Stimulated activated naive CD8-positive, alpha-beta T cell treated with anti-CD3 and anti-CD28 coated beads, Interleukin-15, Interleukin-2, amounts not matched to agents 100 U/mL and 50 U/mL, for 24 hours (primary cell): ENCODE measurements around the gene CACNA1G.
A peak's percentile ranks its signal among the peaks of the same experiment; 100 is the strongest.

Experiments
- ATAC-seq: fragments of 150-1000 bp; cut with Tn5 transposase; one replicate; pipeline ENCODE4 v1.10.0; 2021
- DNase-seq: peaks from one replicate; pipeline ENCODE4 v3.0.0; 2021

Gene CACNA1G

GRCh38 chr17:50560185-50560824 is at the start of gene CACNA1G:
Gene CACNA1G (plus strand): TSS chr17:50560715. CDS start chr17:50561460, 745 bp downstream.
- DNase-seq (peak; percentile 92), ATAC-seq (peak; percentile 88)

DNA sequence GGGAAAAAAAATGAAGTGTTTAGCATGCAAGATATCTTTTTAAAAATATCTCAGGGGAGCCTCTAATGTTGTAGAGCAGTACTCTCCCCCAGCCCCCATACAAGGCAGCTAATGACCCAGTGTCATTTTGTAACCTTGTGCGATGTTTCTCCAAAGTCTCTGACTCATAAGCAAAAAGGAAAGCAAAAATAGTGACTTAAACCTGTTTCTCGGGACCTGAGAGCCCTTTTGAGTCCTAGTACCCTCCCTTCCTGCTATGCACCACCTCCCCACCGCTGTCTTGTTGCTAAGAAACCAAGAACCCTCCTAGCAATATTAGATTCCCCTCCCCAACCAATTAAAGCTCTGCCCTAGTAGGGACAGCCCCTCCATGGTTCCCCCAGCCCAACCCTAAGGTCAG is 49.5 kb upstream of the CACNA1G start:
- ATAC-seq (peak; percentile 75), DNase-seq (peak; percentile 55)

GRCh38 chr17:50513495-50513894 is 47.0 kb upstream of the CACNA1G start:
- ATAC-seq (no peak), DNase-seq (no peak)

DNA sequence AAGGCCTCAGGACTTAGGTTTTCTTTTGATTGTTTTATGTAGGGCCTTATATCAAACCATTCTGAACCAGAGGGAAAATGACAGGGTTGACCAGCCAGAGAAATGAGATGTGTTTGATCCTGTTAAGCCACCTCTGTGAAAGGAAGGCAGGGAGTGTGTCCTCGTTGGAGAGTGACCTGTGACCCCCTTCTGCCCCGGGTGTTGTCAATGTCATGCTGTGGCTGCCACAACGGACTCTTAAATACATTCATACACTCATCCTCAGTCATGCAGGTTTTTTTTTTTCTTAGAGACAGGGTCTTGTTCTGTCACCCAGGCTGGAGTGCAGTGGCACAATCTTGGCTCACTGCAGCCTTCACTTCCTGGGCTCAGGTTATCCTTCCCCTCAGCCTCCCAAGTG is 46.1 kb upstream of the CACNA1G start:
- no peak for ATAC-seq
- no peak for DNase-seq

- ATAC-seq (no peak), DNase-seq (no peak)
These were observed 45.4 kb upstream of the CACNA1G start for GRCh38 chr17:50514936-50515702.

GRCh38 chr17:50517011-50517410 is 43.5 kb upstream of the CACNA1G start:
- DNase-seq, result no peak
- ATAC-seq, result no peak

DNA sequence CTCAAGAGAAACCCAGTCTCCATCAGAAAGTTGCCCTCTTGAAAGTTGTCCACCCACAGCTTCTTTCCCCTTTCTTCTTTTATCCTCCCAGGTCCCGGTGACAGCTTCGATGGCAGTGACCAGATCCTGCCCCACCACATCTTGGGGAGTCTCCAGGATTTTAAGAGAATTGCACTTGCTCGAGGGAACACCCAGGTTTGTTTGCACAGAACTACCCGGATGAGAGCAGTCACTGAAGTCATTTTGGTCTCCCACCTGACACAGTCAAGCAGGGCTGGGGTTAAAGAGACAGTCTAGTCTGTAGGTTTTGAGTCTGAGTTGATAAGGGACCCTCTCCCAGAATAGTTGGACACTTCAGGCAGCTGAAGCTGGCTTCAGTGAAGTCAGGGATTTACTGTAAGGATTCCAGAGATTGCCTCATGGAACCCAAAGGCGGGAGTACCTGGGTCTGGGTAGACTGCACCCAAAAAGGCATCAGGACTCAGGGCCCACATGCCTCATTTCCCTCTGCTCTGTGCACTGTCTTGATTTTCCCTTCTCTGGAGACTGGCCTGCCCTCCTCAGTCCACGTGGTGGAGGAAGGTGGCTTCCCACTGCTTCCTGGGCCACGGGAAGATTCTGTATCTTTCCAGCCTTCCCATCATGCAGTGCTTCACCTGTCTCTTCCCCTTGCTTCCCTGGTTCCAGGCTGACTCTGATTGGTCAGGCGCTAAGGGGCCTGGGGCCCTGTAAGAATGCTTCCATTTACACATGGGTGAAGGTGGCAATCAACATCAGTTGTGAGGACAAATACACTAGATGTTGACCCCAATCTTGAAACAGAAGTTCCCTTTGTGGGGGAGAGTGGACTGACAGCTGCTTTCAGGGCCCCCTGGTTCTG is 42.8 kb upstream of the CACNA1G start:
- no peak for DNase-seq
- ATAC-seq, result no peak

GRCh38 chr17:50518384-50519023 is 42.0 kb upstream of the CACNA1G start:
- DNase-seq (no peak), ATAC-seq (no peak)

DNA sequence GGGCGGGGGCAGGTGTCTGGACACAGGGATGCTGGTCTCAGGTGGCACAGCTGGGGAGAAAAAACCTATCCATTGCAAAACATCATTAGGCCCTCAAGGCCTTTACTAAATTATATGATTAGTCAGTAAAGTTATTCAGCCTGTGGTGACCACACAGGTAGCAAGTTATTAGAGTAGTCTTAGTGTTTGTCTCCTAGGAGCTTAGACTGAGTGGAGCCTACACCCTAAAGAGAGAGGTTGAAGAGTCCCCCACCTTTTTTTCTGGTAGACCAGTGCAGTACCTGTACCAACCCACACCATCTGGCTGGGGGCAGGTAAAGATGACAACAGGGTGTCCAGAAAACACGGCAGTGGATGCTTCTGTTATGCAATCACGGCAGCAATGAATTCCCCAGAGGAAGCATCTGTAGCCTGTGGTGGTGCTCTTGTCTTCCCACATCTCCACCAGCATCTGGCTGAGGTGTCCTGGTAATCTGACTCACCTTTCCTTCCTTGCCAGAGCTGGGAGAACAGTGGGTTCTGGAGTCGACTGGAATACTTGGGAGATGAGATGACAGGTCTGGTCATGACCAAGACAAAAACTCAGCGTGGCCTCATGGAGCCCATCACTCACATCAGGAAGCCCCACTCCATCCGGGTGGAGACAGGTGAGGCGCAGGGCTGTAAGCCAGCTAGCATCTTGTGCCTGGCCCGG is 41.2 kb upstream of the CACNA1G start:
- no peak for ATAC-seq
- no peak for DNase-seq

DNA sequence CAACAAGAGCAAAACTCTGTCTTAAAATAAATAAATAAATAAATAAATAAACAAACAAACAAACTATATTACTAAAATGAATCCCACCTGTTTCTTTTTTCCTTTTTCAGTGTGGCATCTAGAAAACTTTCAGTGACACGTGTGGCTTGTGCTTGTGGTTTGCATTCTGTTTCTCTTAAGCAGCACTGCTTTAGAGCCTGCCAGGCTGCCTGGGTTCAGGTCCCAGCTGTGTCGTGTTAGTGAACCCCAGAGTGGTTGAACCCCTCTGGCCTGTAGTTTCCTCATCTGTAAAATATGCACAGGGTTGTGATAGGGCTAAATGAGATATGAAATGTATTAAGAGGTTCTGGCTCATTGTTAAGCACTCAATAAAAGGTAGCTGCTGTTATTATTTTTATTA is 40.0 kb upstream of the CACNA1G start:
- no peak for ATAC-seq
- no peak for DNase-seq

DNA sequence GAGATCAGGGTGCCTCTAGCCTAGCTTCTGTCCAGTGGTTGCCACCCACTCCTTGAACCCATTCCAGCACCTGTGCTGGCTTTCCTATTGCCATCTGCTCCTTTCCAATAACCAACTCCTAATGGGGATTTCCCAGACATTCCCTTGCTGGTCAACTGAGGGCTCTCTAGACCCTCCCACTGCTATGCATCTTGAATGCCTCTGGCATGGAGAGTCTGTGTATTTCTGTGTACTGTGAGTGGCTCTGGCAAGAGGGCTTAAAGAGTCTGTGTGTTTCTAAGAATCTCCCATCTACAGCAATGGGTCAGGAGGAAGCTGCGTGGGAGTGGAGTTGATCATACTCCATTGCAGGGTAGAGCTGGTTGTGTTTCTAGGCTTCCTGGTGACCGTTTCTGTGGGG is 39.0 kb upstream of the CACNA1G start:
- DNase-seq, result no peak
- no peak for ATAC-seq

DNA sequence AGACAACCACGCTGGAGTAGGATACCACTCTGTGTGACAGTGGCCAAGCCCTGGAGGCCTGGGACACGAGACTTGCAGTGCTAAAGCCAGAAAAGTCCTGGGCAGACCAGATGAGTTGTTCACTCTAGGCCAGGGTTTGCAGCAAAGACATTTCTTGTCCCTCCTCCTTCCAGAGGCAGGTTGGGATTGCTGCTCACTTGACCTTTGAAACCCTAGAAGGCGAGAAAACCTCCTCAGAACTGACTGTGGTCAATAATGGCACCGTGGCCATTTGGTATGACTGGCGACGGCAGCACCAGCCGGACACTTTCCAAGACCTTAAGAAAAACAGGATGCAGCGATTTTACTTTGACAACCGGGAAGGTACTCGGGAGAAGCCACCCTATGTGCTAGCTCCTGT is 37.7 kb upstream of the CACNA1G start:
- ATAC-seq, result no peak
- no peak for DNase-seq

DNA sequence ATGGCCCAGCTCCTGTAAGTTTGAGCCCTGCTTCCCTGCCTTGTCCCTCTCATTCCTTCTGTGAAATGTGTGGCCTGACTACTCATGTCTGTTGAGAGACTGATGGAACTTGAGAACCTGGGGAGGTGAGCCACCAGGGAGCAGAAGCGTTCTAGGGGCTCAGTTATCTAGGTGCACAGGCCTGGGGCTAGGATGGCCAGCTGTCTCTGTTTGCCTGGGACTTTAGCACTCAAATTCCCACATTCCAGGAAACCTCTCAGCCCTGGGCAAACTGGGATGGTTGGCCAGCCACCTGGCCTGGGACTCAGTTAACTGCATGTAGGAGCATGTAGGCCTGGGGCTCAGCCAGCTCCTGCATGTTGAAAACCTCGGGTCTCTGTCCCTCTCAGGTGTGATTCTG is 37.3 kb upstream of the CACNA1G start:
- ATAC-seq (no peak), DNase-seq (no peak)

DNA sequence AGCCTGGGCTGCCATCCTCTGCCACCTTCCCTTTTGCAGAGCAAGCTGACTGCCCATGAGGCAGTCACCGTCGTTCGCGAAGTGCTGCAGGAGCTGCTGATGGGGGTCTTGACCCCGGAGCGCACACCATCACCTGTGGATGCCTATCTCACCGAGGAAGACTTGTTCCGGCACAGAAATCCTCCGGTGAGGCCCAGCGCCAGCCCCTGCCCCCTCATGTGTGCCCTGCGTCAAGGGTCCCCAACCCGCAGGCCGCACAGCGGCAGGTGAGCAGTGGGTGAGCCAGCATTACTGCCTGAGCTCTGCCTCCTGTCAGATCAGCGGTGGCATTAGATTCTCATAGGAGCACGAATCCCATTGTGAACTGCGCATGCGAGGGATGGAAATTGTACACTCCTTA is 35.7 kb upstream of the CACNA1G start:
- no peak for DNase-seq
- no peak for ATAC-seq

GRCh38 chr17:50527155-50527762 is 33.3 kb upstream of the CACNA1G start:
- DNase-seq (no peak), ATAC-seq (no peak)

DNA sequence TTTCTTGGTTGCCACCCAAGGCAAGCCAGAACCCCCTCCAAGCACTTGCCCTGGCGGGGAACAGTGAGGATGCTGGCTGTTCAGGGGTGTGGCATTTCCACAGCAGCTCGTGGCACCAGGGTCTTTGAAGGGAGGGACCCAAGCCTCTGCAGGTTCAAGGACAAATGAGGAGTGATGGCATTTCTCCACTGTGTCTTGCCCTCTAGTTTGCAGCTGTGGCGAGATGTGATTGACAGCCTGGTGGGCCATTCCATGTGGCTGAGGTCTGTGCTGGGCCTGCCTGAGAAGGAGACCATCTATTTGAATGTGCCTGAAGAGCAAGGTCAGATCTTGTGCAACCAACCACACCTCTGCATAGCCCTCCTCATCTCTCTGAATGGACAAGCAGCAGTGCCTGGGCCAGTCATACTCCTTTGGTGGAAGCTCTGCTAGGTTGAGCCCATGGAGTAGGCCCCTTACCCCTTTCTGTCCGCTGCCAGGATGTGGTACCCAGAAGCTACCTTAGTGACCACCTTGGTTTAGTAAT is 32.5 kb upstream of the CACNA1G start:
- no peak for DNase-seq
- ATAC-seq, result no peak

GRCh38 chr17:50529849-50530248 is 30.7 kb upstream of the CACNA1G start:
- DNase-seq (no peak), ATAC-seq (no peak)

- DNase-seq (no peak), ATAC-seq (no peak)
These were observed 29.0 kb upstream of the CACNA1G start for GRCh38 chr17:50531428-50532025.

GRCh38 chr17:50532452-50533024 is 28.0 kb upstream of the CACNA1G start, which contains the start of gene EPN3:
Gene EPN3 (plus strand): TSS chr17:50532735. CDS start chr17:50536557, 3,822 bp downstream.
- ATAC-seq (no peak), DNase-seq (no peak)

DNA sequence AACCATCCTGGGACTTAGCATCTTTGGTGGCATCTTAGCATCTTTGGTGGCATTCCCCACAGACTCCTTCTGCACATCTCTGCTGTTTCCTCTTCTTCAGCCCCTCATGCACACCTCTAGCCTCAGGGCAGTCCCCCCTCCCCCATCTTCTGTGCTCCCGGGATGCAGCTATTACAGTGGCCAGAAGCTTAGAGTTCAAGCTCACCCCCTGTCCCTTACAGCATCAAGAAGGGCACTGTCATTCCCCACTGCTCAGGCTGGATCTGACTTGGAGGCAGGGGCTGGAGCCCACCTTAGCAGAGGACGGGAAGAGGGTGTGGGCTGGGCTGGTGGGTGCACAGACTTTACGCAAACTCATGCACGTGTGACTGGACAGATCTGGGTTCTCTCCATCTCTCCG is 27.3 kb upstream of the CACNA1G start:
- ATAC-seq (no peak), DNase-seq (no peak)
